PC-9 (cell line): ENCODE results near the gene CTAG2. TPM values are rescaled to one million over a fixed set of nuclear protein-coding genes. Genes with fewer than 3 reads are reported as not detected.

ENCODE experiments used
- BruUV-seq: library from RNA; stranded (reverse); fragments of 400-500 nt; replicated peaks from 2 replicates; lab custom pipeline; 2021; lab: Mats Ljungman, UMichigan
- CTCF ChIA-PET: fragments of 300-600 bp; sonication (Branson Sonifier 250); formaldehyde crosslinking; loops from one replicate; lab custom pipeline; 2022; ENCODE audit warnings: antibody characterized with exemption; lab: Charles Lee
- POLR2A ChIA-PET: fragments of 300-600 bp; sonication (Branson Sonifier 250); formaldehyde crosslinking; loops from one replicate; lab custom pipeline; 2022; ENCODE audit warnings: antibody characterized with exemption; ENCODE audit not compliant: unreplicated experiment; lab: Charles Lee
- DNase-seq, 2 experiments: peaks; one replicate each; pipeline versions ENCODE4 v3.0.0 to v3.0.0-alpha.2; 2015 to 2022; ENCODE audit warnings: mixed read lengths in 1 of 2
- H2AFZ ChIP-seq: fragments of 200-600 bp; sonication (generic); 2 replicates; pipeline ENCODE4 v1.8.1; 2017; ENCODE audit warnings: antibody characterized with exemption
- H3F3A ChIP-seq: fragments of 200-600 bp; sonication (generic); 2 replicates; pipeline ENCODE4 v1.8.1; 2017; ENCODE audit warnings: antibody characterized with exemption, mild to moderate bottlenecking, low read depth; ENCODE audit not compliant: insufficient read depth
- H3K27ac ChIP-seq: fragments of 200-600 bp; sonication (generic); 2 replicates; pipeline ENCODE4 v1.6.1; 2016; ENCODE audit warnings: mixed run types
- H3K27me3 ChIP-seq: fragments of 200-600 bp; sonication (generic); 2 replicates; pipeline ENCODE4 v1.6.1; 2016; ENCODE audit warnings: low read depth, mixed run types; ENCODE audit not compliant: insufficient read depth
- H3K36me3 ChIP-seq: fragments of 200-600 bp; sonication (generic); 2 replicates; pipeline ENCODE4 v1.6.1; 2016; ENCODE audit warnings: low read depth, mixed run types
- H3K4me1 ChIP-seq: fragments of 200-600 bp; sonication (generic); replicated peaks from 2 replicates; pipeline ENCODE4 v1.6.1; 2016; ENCODE audit warnings: mixed run types; ENCODE audit not compliant: insufficient read depth
- H3K4me2 ChIP-seq: fragments of 200-600 bp; sonication (generic); 2 replicates; pipeline ENCODE4 v1.6.1; 2017; ENCODE audit warnings: mixed run types
- H3K4me3 ChIP-seq: fragments of 200-600 bp; sonication (generic); 2 replicates; pipeline ENCODE4 v1.6.1; 2016; ENCODE audit warnings: mixed run types
- H3K79me2 ChIP-seq: fragments of 200-600 bp; sonication (generic); 2 replicates; pipeline ENCODE4 v1.6.1; 2017; ENCODE audit warnings: low read depth, mixed run types
- H3K9me2 ChIP-seq: fragments of 200-600 bp; sonication (generic); 2 replicates; pipeline ENCODE4 v1.8.1; 2017; ENCODE audit warnings: mild to moderate bottlenecking; ENCODE audit not compliant: insufficient read depth
- H3K9me3 ChIP-seq: fragments of 200-600 bp; sonication (generic); 2 replicates; pipeline ENCODE4 v1.8.1; 2016; ENCODE audit warnings: low read depth; ENCODE audit not compliant: insufficient read depth
- H4K20me1 ChIP-seq: fragments of 200-600 bp; sonication (generic); 2 replicates; pipeline ENCODE4 v1.8.1; 2017; ENCODE audit not compliant: insufficient read depth
- CTCF ChIP-seq: fragments of 200-600 bp; sonication (generic); conservative IDR thresholded peaks from 2 replicates; pipeline ENCODE4 v1.6.1; 2017; ENCODE audit warnings: mixed run types, antibody characterized with exemption, mild to moderate bottlenecking, moderate library complexity
- EZH2 ChIP-seq: fragments of 200-600 bp; sonication (generic); IDR thresholded peaks from 2 replicates; pipeline ENCODE4 v1.8.0; 2017; ENCODE audit warnings: antibody characterized with exemption, low read depth
- intact Hi-C: fragments of 100-400 bp; cut with micrococcal nuclease; formaldehyde crosslinking; loops from one replicate; pipeline ENCODE4 v1.10.0; 2022; ENCODE audit not compliant: unreplicated experiment
- total RNA-seq: library from RNA; stranded (reverse); gene quantifications from 2 replicates; pipeline ENCODE4 v1.2.3, GENCODE V29; 2021

The CTAG2 gene
- total RNA-seq, 1 experiment from 2014 or later: not detected

GRCh38 chrX:154661899-154662298 is 8.5 kb upstream of the CTAG2 start:
- ChIA-PET CTCF (no interaction called here), POLR2A (no interaction called here)
- no TSS peak for BruUV-seq
- Histone ChIP-seq H3K36me3 (no peaks in the 10 kb centered on the region), H3K27me3 (peaks cover 25% of the 10 kb centered on the region), H3K4me2 (no peak overlapping the region), H3K4me3 (no peak overlapping the region), H3K27ac (no peak overlapping the region), H3K9me2 (no peaks in the 10 kb centered on the region), H4K20me1 (no peaks in the 10 kb centered on the region), H3K9me3 (no peaks in the 10 kb centered on the region), H3K79me2 (no peaks in the 10 kb centered on the region), H3K4me1 (no peaks in the 10 kb centered on the region), H2AFZ (no peak overlapping the region), H3F3A (no peaks in the 10 kb centered on the region)
- intact Hi-C loops: no loop called here
- DNase-seq: no peak
- TF ChIP-seq CTCF (no peak), EZH2 (no peak)

- H2AFZ ChIP-seq: no peak overlapping the region
- intact Hi-C loops: no loop called here
- TF ChIP-seq EZH2 (no peak), CTCF (no peak)
- H3K4me3 ChIP-seq: no peak overlapping the region
- ChIA-PET CTCF (no interaction called here), POLR2A (no interaction called here)
- DNase-seq: no peak
- H3F3A ChIP-seq: no peaks in the 10 kb centered on the region
- H3K4me2 ChIP-seq: no peak overlapping the region
- no peaks in the 10 kb centered on the region for H4K20me1 ChIP-seq
- no peaks in the 10 kb centered on the region for H3K4me1 ChIP-seq
- no peaks in the 10 kb centered on the region for H3K9me3 ChIP-seq
- H3K27me3 ChIP-seq: peaks cover 30% of the 10 kb centered on the region
- H3K79me2 ChIP-seq: no peaks in the 10 kb centered on the region
- H3K36me3 ChIP-seq: no peaks in the 10 kb centered on the region
- no peaks in the 10 kb centered on the region for H3K9me2 ChIP-seq
- no peak overlapping the region for H3K27ac ChIP-seq
- no TSS peak for BruUV-seq
These were observed 7.8 kb upstream of the CTAG2 start for GRCh38 chrX:154661170-154661569.

- Histone ChIP-seq H3K36me3 (no peaks in the 10 kb centered on the region), H3K27me3 (peaks cover 36% of the 10 kb centered on the region), H2AFZ (no peak overlapping the region), H3K9me2 (no peaks in the 10 kb centered on the region), H3K4me2 (no peak overlapping the region), H3K9me3 (no peaks in the 10 kb centered on the region), H4K20me1 (no peaks in the 10 kb centered on the region), H3F3A (no peaks in the 10 kb centered on the region), H3K4me1 (no peaks in the 10 kb centered on the region), H3K4me3 (no peak overlapping the region), H3K27ac (no peak overlapping the region), H3K79me2 (no peaks in the 10 kb centered on the region)
- TF ChIP-seq EZH2 (no peak), CTCF (no peak)
- intact Hi-C loops: no loop called here
- no TSS peak for BruUV-seq
- DNase-seq: no peak
- CTCF ChIA-PET: no interaction called here
- POLR2A ChIA-PET: no interaction called here
These were observed 7.2 kb upstream of the CTAG2 start for GRCh38 chrX:154660541-154660940.
